Muscle layer of colon (tissue), 2 donors: Measurements from ENCODE around the gene NKAIN4.

ENCODE experiments used
- H3K27ac ChIP-seq: one replicate; pipeline ENCODE4 v1.7.0; 2013; ENCODE audit warnings: low read depth, mild to moderate bottlenecking, low read length, moderate library complexity
- H3K27me3 ChIP-seq, 2 donors: one replicate each; pipeline ENCODE4 v1.7.0; 2013; ENCODE audit warnings: low read length in 2 of 2, mild to moderate bottlenecking in 2 of 2; ENCODE audit not compliant: insufficient read depth in 2 of 2, control insufficient read depth in 1 of 2
- H3K36me3 ChIP-seq: one replicate; pipeline ENCODE4 v1.7.0; 2013; ENCODE audit warnings: mild to moderate bottlenecking, low read length; ENCODE audit not compliant: insufficient read depth
- H3K4me1 ChIP-seq: one replicate; pipeline ENCODE4 v1.7.0; 2013; ENCODE audit warnings: mild to moderate bottlenecking, low read length; ENCODE audit not compliant: insufficient read depth
- H3K4me3 ChIP-seq, 2 donors: one replicate each; pipeline ENCODE4 v1.7.0; 2013; ENCODE audit warnings: low read length in 2 of 2, low read depth in 1 of 2, mild to moderate bottlenecking in 1 of 2, moderate library complexity in 1 of 2
- H3K9ac ChIP-seq: one replicate; pipeline ENCODE4 v1.7.0; 2013; ENCODE audit warnings: low read length
- H3K9me3 ChIP-seq: one replicate; pipeline ENCODE4 v1.7.0; 2013; ENCODE audit warnings: mild to moderate bottlenecking, low read length
- donor health status: abdominal sarcoma.
- donor health status: Adenocarcinoma of cecum.

NKAIN4 gene

GRCh38 chr20:63248835-63249591 is 5.2 kb downstream of the NKAIN4 start:
- Histone ChIP-seq H3K9me3 (no peaks in the 10 kb centered on the region), H3K9ac (no peak overlapping the region), H3K36me3 (no peaks in the 10 kb centered on the region), H3K4me1 (no peaks in the 10 kb centered on the region), H3K4me3 (no peak overlapping the region), H3K27ac (no peak overlapping the region), H3K27me3 (peaks cover 9 to 41% of the 10 kb centered on the region in 2 donors)

GRCh38 chr20:63247671-63248228 is 6.5 kb downstream of the NKAIN4 start:
- Histone ChIP-seq H3K27me3 (peaks cover under 1 to 33% of the 10 kb centered on the region in 2 donors), H3K4me1 (no peaks in the 10 kb centered on the region), H3K4me3 (no peak overlapping the region), H3K9me3 (no peaks in the 10 kb centered on the region), H3K36me3 (no peaks in the 10 kb centered on the region), H3K27ac (no peak overlapping the region), H3K9ac (no peak overlapping the region)

DNA sequence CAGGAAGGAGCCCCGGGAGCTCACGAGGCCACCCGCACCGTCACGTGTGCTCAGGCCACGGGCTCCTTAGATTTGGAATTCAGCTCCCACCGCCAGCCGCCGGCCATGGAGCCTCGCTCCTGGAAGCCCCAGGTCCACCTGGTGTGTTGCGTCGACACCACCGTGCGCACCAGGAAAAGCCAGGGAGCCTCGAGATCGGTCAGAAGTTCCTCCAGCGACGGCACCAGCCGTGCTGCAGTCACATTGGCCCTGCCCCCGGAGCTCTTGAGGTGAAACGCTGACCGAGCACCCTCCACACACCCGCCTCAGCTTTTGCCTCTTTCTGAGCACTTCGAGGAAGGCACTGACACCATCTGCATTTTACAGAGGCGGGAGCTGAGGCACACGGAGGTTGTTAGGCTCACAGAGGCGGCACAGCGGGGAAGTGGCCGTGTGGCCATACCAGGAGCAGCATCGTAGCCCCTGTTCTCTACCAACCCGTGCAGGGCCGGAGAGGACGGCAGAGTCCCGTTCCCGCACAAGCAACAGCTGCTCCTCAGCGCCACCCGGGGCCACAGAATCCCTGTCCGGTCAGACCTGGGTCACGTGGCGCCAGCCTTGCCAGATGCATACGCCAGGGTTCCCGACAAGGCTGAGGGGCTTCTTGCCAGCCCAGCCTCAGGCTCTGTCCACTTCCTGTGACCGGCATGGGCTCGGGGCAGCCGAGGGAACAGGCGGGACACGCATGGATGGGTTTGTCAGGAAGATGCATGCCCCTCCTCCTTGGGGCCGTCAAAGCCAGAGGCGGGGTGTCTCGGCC is 7.6 kb downstream of the NKAIN4 start:
- Histone ChIP-seq H3K36me3 (no peaks in the 10 kb centered on the region), H3K4me3 (no peak overlapping the region), H3K27me3 (peaks cover 0 to 27% of the 10 kb centered on the region in 2 donors), H3K4me1 (no peaks in the 10 kb centered on the region), H3K9ac (no peak overlapping the region), H3K27ac (no peak overlapping the region), H3K9me3 (no peaks in the 10 kb centered on the region)

DNA sequence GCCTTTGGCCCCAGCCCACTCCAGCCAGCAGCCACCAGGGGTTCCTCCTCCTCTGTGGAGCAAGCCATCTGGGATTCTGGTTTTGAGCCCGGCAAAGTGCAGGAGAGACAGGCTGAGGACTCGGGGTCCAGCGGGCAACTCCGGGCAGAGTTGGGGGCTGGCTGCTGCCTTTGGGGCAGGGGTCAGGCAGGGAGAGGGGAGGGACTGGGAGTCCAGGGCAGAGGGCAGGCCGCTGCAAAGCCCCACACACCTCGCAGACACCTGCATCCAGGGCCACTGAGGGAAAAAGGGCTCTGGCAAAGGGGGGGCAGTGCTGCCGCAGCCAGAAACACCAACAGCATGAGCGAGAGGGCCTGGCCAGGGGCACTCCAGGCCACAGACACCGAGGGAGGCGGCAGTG is 9.8 kb downstream of the NKAIN4 start:
- Histone ChIP-seq H3K27ac (no peak overlapping the region), H3K4me1 (no peaks in the 10 kb centered on the region), H3K27me3 (peaks cover 0 to 23% of the 10 kb centered on the region in 2 donors), H3K9ac (no peak overlapping the region), H3K4me3 (no peak overlapping the region), H3K36me3 (no peaks in the 10 kb centered on the region), H3K9me3 (no peaks in the 10 kb centered on the region)

DNA sequence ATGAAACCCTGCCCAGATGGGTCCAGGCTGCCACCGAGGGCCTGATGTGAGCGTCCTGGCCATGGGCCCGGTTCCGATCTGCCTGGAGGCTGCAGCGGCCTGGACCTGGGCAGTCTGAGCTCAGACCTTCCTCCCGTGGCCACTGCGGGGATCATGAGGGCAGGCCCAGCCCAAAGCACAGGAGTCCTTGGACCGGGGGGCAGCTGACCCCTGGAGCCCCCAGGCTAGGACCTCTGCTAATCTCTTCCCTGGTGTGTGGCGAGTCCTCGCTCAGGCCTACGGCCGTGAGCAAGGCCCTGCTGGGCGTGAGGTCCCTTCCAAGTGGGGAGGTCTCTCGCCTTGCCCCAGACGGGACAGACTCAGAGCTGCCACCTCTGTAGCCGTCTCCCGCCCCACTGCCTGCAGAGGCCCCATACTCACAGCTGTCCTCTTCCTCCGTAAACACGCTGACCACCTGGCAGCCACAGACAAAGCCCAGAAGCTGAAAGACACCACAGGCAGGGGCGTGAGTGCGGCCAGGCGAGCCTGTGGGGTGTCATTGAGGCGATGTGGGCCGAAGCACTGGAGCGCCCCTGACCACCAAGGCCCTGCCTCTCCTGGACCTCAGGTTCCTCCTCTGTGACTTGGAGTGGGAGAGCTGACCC is 10.5 kb downstream of the NKAIN4 start:
- Histone ChIP-seq H3K9me3 (no peaks in the 10 kb centered on the region), H3K4me1 (no peaks in the 10 kb centered on the region), H3K36me3 (no peaks in the 10 kb centered on the region), H3K27ac (no peak overlapping the region), H3K27me3 (peaks cover 0 to 18% of the 10 kb centered on the region in 2 donors), H3K9ac (no peak overlapping the region), H3K4me3 (no peak overlapping the region)

- Histone ChIP-seq H3K27ac (no peak overlapping the region), H3K27me3 (peaks cover 0 to 16% of the 10 kb centered on the region in 2 donors), H3K4me3 (no peak overlapping the region), H3K9ac (no peak overlapping the region), H3K36me3 (no peaks in the 10 kb centered on the region), H3K4me1 (no peaks in the 10 kb centered on the region), H3K9me3 (no peaks in the 10 kb centered on the region)
Observed at GRCh38 chr20:63242736-63243135, 11.5 kb downstream of the NKAIN4 start.

GRCh38 chr20:63241272-63241671 is 13.0 kb downstream of the NKAIN4 start:
- Histone ChIP-seq H3K4me3 (no peak overlapping the region), H3K27me3 (peaks cover 0 to 15% of the 10 kb centered on the region in 2 donors), H3K36me3 (no peaks in the 10 kb centered on the region)

DNA sequence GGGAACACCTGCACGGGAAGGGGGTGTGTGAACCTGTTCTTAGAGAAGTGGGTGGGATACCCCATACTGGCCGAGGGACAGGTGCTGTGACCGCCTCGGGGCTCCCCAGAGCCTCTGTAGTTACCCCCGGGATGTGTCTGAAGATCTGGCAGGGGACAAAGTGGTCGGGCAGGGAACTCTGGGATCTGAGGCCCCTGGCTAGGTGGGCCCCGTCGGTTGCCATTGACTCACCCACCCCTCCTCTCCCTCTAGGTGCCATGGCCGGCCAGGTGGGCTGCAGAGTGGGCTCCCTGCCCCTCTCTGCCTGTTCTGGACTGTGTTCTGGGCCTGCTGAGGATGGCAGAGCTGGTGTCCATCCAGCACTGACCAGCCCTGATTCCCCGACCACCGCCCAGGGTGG is 14.3 kb downstream of the NKAIN4 start:
- no peaks in the 10 kb centered on the region for H3K4me1 ChIP-seq
- no peak overlapping the region for H3K27ac ChIP-seq
- peaks cover 0 to 15% of the 10 kb centered on the region in 2 donors for H3K27me3 ChIP-seq
- no peaks in the 10 kb centered on the region for H3K9me3 ChIP-seq
- H3K9ac ChIP-seq, result no peak overlapping the region
- H3K36me3 ChIP-seq, result no peaks in the 10 kb centered on the region
- H3K4me3 ChIP-seq, result no peak overlapping the region

More at GRCh38 chr20:63241272-63241671, 13.0 kb downstream of the NKAIN4 start:
- Histone ChIP-seq H3K9ac (no peak overlapping the region), H3K9me3 (no peaks in the 10 kb centered on the region), H3K4me1 (no peaks in the 10 kb centered on the region), H3K27ac (no peak overlapping the region)

GRCh38 chr20:63239431-63239830 is 14.8 kb downstream of the NKAIN4 start:
- H3K36me3 ChIP-seq, result no peaks in the 10 kb centered on the region
- H3K9me3 ChIP-seq, result no peaks in the 10 kb centered on the region
- peaks cover 0 to 20% of the 10 kb centered on the region in 2 donors for H3K27me3 ChIP-seq
- no peak overlapping the region for H3K4me3 ChIP-seq
- H3K9ac ChIP-seq, result no peak overlapping the region
- no peaks in the 10 kb centered on the region for H3K4me1 ChIP-seq
- H3K27ac ChIP-seq, result no peak overlapping the region

GRCh38 chr20:63238514-63239125 is 15.6 kb downstream of the NKAIN4 start:
- Histone ChIP-seq H3K4me1 (no peaks in the 10 kb centered on the region), H3K36me3 (no peaks in the 10 kb centered on the region)

GRCh38 chr20:63238031-63238430 is 16.2 kb downstream of the NKAIN4 start:
- H3K27me3 ChIP-seq, result peaks cover 0 to 30% of the 10 kb centered on the region in 2 donors
- H3K36me3 ChIP-seq, result no peaks in the 10 kb centered on the region
- H3K9me3 ChIP-seq, result no peaks in the 10 kb centered on the region
- H3K27ac ChIP-seq, result no peak overlapping the region
- no peak overlapping the region for H3K9ac ChIP-seq
- no peak overlapping the region for H3K4me3 ChIP-seq
- no peaks in the 10 kb centered on the region for H3K4me1 ChIP-seq

More at GRCh38 chr20:63238514-63239125, 15.6 kb downstream of the NKAIN4 start:
- H3K27me3 ChIP-seq, result peaks cover 0 to 28% of the 10 kb centered on the region in 2 donors
- no peaks in the 10 kb centered on the region for H3K9me3 ChIP-seq
- no peak overlapping the region for H3K9ac ChIP-seq
- no peak overlapping the region for H3K27ac ChIP-seq
- no peak overlapping the region for H3K4me3 ChIP-seq
